ENCODE measurements around the gene TRIM21.
"Not testable (repeated sequence)": the region's sequence is repeated elsewhere in the genome, so short reads cannot be mapped to it uniquely, and the experiment has no call there.

TRIM21 gene

DNA sequence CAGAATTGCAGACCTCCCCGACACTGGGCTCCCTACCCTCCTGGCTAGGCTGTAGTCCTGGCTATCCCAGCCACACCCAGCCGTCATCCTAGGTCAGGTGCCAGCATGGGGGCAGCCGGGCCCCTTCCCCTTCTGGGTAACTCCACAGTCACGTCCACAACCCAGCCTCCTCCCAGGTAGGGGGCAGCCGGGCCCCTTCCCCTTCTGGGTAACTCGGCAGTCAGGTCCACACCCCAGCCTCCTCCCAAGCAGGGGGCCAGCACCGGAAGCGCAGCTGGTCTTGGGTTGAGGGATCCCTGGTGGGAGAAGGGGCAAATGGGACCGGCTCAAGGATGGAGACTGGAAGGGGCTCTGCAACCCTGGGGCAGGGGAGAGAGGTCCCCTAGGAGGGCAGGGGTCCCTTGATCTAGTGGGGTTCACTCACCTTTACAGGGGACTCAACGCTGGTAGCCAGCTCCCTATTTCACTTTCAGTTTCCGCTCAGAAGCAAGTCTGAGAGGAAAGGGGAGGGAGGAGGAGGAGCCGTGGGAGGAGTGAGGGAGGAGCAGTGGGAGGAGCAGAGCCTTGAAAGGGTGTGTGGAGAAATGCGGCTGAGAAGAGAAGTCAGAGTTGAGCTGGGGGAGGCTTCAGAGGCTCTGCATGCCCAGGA, at the start of gene TRIM21:
TSS of gene TRIM21 (minus strand) at position 494 of the 649 bp plus-strand sequence. CDS start 3,293 bp downstream, outside the sequence.
- peak; percentile 24 to 83 (median 64) for DNase-seq

DNA sequence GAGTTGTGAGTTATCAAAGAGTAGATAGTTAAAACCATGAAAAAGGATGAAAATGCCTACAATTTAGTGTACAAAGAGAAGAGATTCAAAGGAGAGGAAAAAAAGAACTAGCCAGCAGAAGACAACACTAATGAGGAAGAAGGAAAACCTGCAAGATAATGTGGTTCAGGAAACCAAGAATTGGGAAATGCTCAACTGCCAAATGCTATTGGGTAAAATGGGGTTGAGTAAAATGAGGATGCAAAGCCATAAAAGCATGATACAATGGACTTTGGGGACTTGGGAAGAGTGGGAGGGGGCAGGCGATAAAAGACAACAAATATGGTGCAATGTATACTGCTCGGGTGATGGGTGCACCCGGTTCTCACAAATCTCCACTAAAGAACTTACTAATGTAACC, 48.0 kb upstream of the TRIM21 start:
- no peak for DNase-seq

DNA sequence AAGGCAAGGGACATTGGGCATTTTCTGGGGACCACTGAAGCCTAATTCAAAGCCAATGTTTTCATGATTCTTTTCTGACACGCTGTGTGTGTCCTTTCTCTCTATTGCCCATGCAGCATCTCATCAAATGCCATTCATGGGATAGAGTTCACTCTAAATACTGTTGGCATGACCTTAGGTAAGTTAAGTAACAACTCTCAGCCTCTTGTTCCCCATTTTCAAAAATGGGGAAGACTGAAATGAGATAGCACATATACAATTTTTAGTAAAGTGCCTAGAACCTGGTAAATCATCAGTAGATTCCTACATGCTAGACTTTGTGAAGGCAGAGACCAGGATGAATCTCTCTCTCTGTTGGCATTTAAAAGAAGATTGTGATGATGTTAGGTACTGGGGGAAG, 42.9 kb upstream of the TRIM21 start:
- no peak for DNase-seq

DNA sequence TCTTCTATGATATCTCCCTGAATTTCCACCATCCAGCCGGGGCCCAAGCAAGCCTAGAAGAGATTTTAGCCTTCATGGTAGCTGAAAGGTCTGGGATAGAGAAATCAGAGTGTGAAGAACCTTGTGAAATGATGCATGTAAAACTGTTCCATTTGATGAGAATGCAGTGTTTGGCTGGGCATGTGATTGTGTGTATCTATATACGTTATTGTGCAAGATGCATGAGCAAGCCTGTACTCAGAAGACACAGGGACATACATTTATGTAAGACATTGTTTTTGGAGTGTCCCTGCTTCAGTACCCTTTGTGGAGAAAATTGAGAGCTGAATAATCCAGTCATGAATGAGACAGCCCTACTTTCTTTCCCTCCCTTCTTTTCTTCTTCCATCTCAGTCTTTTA, 40.4 kb upstream of the TRIM21 start:
- DNase-seq: no peak

DNA sequence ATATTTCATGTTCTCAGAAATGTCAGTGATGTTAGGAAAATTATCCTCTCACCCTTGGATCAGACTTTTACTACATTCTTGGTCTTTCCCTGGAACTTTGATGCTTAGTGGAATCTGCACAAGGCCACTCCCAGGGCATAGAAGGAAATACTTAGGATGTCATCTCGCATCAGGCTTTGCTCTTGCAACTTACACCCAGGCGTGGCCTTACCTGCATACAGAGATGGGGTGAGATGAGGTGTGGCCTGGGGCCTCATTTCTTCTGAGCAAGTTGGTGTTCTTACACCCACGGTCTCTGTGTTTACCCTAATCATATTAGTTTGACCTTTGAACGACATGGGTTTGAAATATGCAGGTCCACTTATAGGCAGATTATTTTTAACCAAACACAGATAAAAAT, 36.5 kb upstream of the TRIM21 start:
- no peak for DNase-seq

DNA sequence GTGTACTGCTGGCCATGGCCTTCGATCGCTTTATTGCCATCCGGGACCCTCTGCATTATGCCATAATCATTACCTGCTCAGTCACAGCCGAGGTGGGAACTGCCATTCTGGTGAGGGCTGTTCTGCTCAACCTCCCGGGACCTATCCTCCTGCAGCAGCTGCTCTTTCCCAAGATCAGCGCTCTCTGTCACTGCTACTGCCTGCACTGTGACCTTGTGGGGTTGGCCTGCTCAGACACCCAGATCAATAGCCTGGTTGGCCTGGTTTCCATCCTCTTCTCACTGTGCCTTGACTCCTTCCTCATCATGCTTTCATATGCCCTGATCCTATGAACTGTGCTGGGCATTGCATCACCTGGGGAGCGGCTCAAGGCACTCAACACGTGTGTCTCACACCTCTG, 24.9 kb upstream of the TRIM21 start:
- DNase-seq: no peak

DNA sequence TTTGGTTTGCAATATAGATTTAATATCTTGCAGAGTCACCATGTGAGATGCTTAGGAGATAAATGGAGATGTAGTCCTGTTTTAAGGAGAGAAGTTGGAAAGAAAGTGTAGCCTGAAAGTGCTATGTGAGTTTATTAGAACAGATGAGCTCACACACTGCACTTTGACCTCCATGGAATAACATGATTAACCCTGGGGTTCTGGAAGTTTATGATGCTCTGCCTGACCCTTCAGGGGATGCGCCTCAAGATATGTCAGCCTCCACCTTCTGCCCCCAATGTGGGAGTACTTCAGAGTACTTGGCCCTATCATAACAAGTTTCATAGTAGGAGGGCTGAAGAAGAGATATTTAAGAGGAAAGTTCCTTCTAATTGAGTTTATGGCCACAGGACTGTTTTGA, 23.3 kb upstream of the TRIM21 start:
- DNase-seq: no peak

DNA sequence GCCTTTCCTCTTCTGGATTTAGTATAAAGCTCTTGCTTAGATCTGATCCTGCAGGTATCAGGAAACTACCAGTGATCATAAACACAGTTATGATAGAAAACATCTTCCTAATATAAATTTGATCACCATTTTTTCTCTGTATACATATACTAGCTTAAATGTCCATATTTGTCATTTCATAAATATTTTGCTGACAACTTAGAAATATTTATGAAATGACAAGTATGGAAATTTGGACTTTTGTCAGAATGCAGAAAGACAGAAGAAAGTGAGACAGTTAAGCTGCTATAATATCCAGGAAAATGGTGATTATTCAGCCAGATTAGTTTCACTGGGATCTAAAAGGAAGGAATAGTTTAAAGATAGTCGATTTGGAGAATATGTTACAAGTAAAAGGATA, 22.8 kb upstream of the TRIM21 start:
- DNase-seq: no peak

DNA sequence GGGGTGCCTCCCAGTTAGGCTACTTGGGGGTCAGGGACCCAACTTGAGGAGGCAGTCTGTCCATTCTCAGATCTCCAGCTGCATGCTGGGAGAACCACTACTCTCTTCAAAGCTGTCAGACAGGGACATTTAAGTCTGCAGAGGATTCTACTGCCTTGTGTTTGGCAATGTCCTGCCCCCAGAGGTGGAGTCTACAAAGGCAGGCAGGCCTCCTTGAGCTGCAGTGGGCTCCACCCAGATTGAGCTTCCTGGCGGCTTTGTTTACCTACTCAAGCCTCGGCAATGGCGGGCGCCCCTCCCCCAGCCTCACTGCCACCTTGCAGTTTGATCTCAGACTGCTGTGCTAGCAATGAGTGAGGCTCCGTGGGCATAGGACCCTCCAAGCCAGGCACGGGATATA, 12.7 kb upstream of the TRIM21 start:
- DNase-seq: not testable (repeated sequence)

DNA sequence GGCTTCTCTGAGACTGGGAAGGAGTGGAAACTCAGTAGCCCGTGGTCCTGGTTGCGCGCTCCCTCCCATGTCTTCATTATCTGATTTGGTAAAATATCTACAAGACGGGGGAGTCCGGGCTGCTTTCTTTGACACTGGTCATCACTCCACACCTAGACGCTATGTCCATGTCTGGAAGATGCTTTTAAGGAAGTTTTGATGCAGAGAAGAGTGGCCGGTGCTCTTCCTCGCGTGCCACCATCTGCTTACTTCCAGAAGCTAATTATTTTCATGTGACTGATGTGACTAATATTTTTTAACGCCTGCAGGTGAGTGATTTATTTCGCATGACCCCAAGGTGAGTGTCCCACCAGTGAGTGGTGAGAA, 339 bp upstream of the TRIM21 start:
- DNase-seq: no peak

DNA sequence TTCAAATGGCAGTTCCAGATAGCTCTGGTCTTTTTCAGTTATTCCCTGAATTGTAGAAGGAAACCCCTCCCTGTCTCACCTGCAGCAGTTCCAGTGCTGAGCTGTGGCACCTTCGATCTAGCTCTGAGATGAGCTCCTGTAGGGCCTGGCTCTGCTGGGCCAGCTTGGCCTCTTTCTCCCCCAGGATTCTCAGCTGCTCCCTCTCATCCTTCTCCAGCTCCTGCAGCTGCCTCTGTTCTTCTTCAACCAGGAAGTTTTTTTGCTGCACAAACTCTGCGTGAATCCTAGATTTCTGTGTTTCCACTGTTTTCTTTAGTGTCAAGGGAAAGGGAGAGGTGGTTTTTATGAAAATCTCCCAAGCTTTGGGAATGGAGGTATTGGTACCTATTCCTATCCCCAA, 5.3 kb downstream of the TRIM21 start:
- no peak for DNase-seq

DNA sequence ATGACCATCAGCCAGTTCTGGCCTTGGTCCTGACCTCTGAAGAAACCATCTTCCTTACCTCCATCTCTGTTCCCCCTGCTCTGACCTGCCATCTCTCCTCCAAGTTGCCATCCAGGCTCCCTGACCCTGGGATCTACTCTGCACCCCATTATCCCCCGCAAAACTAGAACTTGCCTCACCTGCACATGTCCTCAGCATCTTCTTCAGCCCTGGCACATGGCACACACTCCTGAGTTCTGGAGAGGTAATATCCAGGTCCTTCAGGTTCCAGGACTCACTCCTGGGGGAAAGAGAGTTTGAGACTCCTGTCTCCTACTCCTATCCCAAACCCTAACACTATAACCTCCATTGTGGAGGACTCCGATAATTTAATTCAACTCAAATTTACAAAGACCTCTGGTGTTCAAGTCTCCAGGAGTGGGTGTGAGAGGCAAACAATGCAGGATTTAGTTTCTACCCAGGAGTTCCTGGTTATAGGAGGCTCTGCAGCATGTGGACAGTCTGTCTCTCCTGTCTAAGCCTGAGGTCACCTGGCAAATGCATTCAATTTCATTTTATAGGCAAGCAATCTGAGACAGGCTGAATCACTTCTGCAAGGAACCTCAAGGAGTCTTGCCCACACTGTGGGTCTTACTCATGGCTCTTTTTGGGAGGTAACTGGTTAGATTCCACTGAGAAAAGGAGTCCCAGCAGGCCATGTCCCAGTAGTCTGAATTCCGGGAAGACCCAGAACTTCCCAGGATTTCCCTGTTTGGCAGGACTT, 7.3 kb downstream of the TRIM21 start:
- no peak for DNase-seq

DNA sequence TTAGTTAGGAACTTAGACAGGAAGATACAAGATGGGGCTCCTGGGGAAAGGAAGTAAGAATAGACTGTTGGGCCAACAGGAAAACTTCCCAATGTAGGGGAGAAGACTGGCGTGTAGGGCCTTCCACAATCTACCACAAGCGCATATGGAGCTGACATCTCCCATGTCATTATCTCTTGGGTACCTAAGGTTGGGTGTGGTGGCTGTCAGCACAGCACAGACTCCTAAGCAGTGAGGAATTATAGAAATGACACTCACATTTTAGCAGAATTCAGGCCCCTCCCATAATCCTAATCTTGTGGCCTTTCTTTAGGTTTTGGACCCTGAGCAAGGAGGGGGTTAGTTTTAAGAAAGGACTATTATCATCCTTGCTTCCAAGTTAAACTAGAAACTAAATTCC, 11.6 kb downstream of the TRIM21 start:
- no peak for DNase-seq

DNA sequence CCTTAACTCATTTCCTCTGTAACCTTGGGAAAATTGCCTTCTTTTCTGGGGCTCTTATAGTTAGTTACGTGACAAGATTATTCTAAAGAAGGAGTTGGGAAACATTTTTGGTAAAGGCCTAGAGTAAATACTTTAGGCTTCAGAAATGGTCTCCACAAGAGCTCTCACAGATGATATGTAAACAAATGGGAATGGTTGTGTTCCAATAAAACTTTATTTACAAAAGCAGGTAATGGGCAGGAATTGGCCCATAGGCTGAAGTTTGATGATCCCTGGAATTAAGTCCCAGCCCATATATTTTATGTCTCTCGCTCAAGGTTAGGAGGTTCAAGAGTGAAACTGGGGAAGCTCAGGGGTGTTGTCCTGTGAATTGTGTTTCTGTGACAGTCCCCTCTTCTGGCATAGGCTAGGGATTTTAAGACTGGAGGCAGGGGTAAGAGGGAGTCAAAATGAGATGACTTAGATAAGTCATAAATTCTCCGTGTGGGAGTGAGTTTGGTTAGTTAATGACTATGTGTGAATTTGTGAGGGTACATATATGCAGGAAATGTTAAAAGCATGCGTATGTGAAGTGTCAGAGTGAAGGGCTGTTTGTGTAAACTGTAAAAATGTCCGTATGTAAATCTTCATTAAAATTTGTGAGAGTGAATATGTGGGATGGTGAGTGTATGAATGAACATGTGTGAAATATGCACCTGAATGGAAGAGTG, 17.9 kb downstream of the TRIM21 start:
- no peak for DNase-seq

DNA sequence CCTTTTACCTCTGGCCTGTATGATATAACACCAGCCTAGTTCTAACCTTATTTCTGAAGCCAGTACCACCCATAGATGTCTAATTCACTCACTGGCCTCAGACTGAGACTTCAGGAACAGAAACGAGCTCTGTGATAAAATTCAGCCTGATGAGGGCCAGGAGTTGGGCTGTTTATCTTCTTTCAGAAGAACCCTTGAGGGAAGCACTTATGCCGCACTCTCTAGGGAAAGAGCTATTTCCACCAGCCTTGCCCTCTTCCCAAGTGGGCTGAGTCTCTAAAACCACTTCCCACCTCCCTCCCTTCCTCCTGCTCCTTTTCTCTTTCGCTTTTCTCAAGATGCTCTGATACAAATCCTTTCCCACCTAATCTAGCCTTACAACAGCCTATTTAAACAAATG, 23.3 kb downstream of the TRIM21 start:
- DNase-seq: no peak

DNA sequence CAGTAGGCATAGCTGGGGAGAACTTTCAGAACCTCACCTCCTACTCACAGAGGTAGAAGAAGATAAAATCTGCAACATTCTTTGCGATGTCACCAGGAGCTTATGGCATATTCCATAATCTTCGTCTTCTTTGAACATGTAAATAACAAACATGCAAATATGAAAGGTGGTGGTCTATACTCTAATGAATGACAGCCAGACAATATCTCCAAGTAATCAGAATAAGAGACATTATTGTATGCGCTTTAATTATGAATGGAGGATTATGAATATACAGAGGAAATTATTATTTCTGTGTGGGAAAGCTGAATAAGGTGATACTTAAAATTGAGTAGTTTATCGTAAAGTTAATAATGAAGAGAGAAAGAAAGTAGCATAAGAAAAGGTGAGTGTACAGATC, 25.2 kb downstream of the TRIM21 start, which contains the start of gene OR52B4:
TSS of gene OR52B4 (minus strand) at position 101 of the 400 bp plus-strand sequence. CDS start at position 10, 91 bp downstream.
- DNase-seq: no peak

DNA sequence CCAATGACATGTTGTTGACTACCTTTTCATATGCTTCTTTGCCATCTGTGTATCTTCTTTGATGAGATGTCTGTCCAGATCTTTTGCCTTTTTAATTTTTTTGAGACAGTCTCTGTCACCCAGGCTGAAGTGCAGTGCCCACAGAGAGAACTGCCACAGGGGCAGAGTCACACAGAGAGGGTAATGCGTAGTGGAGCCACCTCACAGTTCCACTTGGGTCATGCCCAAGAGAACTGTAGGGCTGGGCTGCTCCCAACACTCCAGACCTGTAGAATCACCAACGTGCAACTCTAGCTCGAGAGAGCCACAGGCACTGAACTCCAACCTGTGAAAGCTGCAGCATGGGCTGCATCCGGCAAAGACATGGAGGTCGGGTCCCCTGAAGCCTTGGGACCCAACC, 45.4 kb downstream of the TRIM21 start:
- DNase-seq: not testable (repeated sequence)

DNA sequence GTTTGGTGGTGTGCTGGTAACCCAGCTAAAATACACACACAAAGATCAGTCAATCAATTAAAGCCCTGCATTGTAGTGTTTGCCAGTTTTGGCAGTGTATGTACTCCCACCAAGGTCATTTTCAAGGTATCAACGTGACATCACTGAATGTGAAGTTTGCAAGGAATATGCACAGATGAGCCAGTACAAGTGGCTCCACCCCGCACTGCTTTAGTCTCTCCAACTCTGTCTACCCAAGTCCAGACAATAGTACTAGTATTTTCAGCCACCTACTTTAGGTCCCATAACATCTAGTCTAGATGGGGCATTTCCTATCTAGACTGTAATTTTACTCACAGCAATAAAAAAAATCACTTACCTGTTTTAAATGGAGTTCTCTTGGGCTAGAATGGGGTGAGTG, 48.1 kb downstream of the TRIM21 start:
- not testable (repeated sequence) for DNase-seq
